ENCODE results near the gene C13orf42. TPM values are rescaled to one million over a fixed set of nuclear protein-coding genes. Genes with fewer than 3 reads are reported as not detected.

C13orf42 gene
- total and polyA plus RNA-seq, 2 donors (not counting 3 experiments of a cell fraction or from before 2014, with no cell fraction given), result not detected

DNA sequence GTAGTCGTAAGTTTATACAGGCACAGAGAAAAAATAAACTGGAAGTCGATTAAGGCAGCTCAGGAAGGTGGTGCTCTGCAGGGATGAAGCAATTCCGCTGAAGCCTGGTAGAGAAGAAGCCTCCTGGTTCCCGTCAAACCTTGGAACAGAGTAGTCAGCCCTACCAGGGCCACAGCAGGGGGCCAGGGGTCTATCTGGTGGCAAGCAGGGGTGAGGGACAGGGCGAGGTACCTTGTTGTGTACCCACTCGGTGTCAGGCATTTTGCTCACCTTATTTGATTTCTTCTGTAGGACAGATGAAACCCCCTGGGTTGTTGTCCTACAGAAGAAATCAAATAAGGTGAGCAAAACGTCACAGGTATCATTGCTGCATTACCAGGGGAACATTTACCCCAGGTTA, 70.6 kb downstream of the C13orf42 start:
- TF ChIP-seq GATA2 (IDR thresholded peaks at IDR 0.05; ENCODE audit: insufficient read depth, insufficient read length, low read depth, low read length) (no peak), CTCF (IDR thresholded peaks at IDR 0.05; ENCODE audit: extremely low read depth in 1 of 2, insufficient read depth in 1 of 2, low read depth in 1 of 2, low read length in 2 of 2) (no peak), EZH2 (IDR thresholded peaks at IDR 0.05; ENCODE audit: borderline replicate concordance, low read depth, low read length, severe bottlenecking) (no peak), POLR2AphosphoS5 (IDR thresholded peaks at IDR 0.05; ENCODE audit: insufficient read depth, low read depth, low read length) (no peak), MYC (IDR thresholded peaks at IDR 0.05; ENCODE audit: low read depth, low read length) (no peak), FOS (IDR thresholded peaks at IDR 0.05; ENCODE audit: borderline replicate concordance, insufficient read depth, low read length) (no peak), POLR2A (IDR thresholded peaks at IDR 0.05; ENCODE audit: low read depth, low read length) (no peak), MAX (IDR thresholded peaks at IDR 0.05; ENCODE audit: insufficient read depth, insufficient read length) (no peak), JUN (IDR thresholded peaks at IDR 0.05; ENCODE audit: borderline replicate concordance, insufficient read depth, insufficient read length, low read depth) (no peak)
- Histone ChIP-seq H3K4me2 (ENCODE audit: insufficient read depth, low read length) (no peak overlapping the region), H3K4me3 (replicated peaks in 1 of 3; ENCODE audit: insufficient read depth in 1 of 3, low read depth in 1 of 3, low read length in 3 of 3) (no peak overlapping the region), H3K79me2 (ENCODE audit: control insufficient read depth, insufficient read depth, low read length) (no peaks in the 10 kb centered on the region), H2AFZ (ENCODE audit: low read depth, low read length) (no peak overlapping the region), H3K36me3 (ENCODE audit: control insufficient read depth in 2 of 2, extremely low read depth in 1 of 2, insufficient read depth in 2 of 2, low read length in 2 of 2) (no peaks in the 10 kb centered on the region), H3K4me1 (ENCODE audit: control insufficient read depth, extremely low read depth, insufficient read depth, low read length) (no peaks in the 10 kb centered on the region), H3K9ac (replicated peaks; ENCODE audit: extremely low read depth, insufficient read depth, low read length) (no peak overlapping the region), H3K27ac (ENCODE audit: insufficient read depth, low read depth, low read length) (no peak overlapping the region), H3K9me1 (replicated peaks; ENCODE audit: control insufficient read depth, extremely low read depth, insufficient read depth, low read length) (no peaks in the 10 kb centered on the region), H4K20me1 (replicated peaks; ENCODE audit: control insufficient read depth, extremely low read depth, insufficient read depth, low read length) (no peaks in the 10 kb centered on the region), H3K27me3 (ENCODE audit: control insufficient read depth in 2 of 2, insufficient read depth in 2 of 2, low read length in 2 of 2) (peaks cover 5 to 11% of the 10 kb centered on the region in 2 experiments), H3K9me3 (replicated peaks; ENCODE audit: control insufficient read depth, insufficient read depth, low read length) (no peaks in the 10 kb centered on the region)
- DNase-seq (ENCODE audit: low read depth, low spot score), result no peak
- FAIRE-seq, result no peak
- POLR2A ChIA-PET, result no interaction called here
- CTCF ChIA-PET, result no interaction called here
- intact Hi-C loops (cut with micrococcal nuclease), result no loop called here
- no TSS peak for BruUV-seq (replicated peaks)
- dilution Hi-C loops (cut with MboI; ENCODE audit: extremely low pct_ligation_motif_present, low sequenced_read_pairs), result no loop called here
